Ishikawa (cell line): ENCODE measurements around the gene MYO18A.

ENCODE experiments used
- CEBPB ChIP-seq: IDR thresholded peaks from 2 replicates; pipeline ENCODE4 v1.6.1; 2012
- CREB1 ChIP-seq: IDR thresholded peaks from 2 replicates; pipeline ENCODE4 v1.6.1; 2012; ENCODE audit warnings: low read depth
- EGR1 ChIP-seq: IDR thresholded peaks from 2 replicates; pipeline ENCODE4 v1.6.1; 2012
- EP300 ChIP-seq: IDR thresholded peaks from 2 replicates; pipeline ENCODE4 v1.6.1; 2012; ENCODE audit warnings: borderline replicate concordance
- FOXM1 ChIP-seq: IDR thresholded peaks from 2 replicates; pipeline ENCODE4 v1.6.1; 2012; ENCODE audit warnings: low read depth, borderline replicate concordance
- MAX ChIP-seq: IDR thresholded peaks from 2 replicates; pipeline ENCODE4 v1.6.1; 2012
- NFIC ChIP-seq: IDR thresholded peaks from 2 replicates; pipeline ENCODE4 v1.6.1; 2012
- RAD21 ChIP-seq: IDR thresholded peaks from 2 replicates; pipeline ENCODE4 v1.6.1; 2012; ENCODE audit warnings: low read depth
- REST ChIP-seq: IDR thresholded peaks from 2 replicates; pipeline ENCODE4 v1.6.1; 2012; ENCODE audit warnings: low read depth, mild to moderate bottlenecking
- TAF1 ChIP-seq: IDR thresholded peaks from 2 replicates; pipeline ENCODE4 v1.6.1; 2012; ENCODE audit warnings: low read depth, mild to moderate bottlenecking
- TCF12 ChIP-seq: IDR thresholded peaks from 2 replicates; pipeline ENCODE4 v1.6.1; 2012; ENCODE audit warnings: low read depth
- TEAD4 ChIP-seq: IDR thresholded peaks from 2 replicates; pipeline ENCODE4 v1.6.1; 2012
- YY1 ChIP-seq: IDR thresholded peaks from 2 replicates; pipeline ENCODE4 v1.6.1; 2012; ENCODE audit warnings: low read depth
- ZBTB7A ChIP-seq: IDR thresholded peaks from 2 replicates; pipeline ENCODE4 v1.6.1; 2012; ENCODE audit warnings: low read depth
- TF ChIP-seq, protein P1 (sequence below): IDR thresholded peaks from 2 replicates; pipeline ENCODE4 v1.6.1; 2012

MYO18A gene

DNA sequence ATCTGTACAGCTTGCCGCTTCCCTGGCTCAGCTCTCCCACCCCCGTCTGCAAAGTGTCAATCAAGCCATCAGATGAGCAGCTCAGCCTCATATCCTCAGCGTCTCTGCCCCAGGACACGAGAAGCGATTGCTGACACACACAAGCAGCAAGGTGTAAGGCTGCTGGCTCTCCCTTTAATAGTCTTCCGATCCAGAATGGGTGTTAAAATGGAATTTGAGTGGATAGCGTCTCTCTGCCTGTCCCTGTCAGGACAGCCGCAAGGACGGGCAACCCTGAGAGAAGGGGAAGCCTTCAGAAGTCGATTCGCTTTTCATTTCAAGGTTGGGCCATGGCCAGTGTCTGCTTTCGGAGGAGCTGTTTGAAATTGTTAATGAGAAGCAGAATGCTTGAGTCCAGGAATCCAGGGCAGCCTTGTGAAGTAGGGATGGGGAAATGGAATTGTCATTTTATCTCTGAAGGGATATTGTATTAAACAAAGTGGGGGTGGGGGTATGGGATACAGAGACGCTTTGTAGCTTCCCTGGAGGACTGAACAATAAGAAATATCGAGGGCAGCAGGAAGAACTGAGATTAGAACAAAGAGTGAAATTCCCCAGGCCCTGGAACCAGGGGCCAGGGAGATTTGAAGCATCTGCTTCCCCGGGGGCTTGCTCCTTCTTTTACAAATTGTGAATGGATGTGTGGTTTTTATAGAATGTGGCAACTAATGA is 142.0 kb downstream of the MYO18A start:
- no peak for TF ChIP-seq TEAD4
- TF ChIP-seq, protein P1, sequence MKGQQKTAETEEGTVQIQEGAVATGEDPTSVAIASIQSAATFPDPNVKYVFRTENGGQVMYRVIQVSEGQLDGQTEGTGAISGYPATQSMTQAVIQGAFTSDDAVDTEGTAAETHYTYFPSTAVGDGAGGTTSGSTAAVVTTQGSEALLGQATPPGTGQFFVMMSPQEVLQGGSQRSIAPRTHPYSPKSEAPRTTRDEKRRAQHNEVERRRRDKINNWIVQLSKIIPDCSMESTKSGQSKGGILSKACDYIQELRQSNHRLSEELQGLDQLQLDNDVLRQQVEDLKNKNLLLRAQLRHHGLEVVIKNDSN: no peak
- no peak for TF ChIP-seq CEBPB
- no peak for TF ChIP-seq YY1
- TF ChIP-seq ZBTB7A: no peak

DNA sequence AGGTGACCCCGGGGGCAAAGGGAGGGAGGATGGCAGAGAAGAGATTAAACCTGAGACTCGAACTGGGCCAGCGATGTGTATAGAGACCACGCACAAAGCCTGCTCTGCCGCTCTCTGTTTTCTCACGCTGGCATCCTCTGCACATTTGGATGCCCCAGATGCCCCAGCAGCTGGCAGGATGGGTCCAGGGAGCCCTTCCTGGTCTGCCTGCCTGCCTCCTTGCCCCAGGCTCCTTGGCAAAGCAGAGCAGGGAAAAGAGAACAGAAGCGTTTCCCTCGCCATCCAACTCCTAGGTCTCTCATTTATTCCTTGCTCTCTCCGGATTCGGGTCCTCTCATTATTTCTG is 142.5 kb downstream of the MYO18A start:
- TF ChIP-seq, protein P1: no peak
- TF ChIP-seq MAX (no peak), TEAD4 (no peak), CREB1 (no peak), RAD21 (no peak), EGR1 (no peak), NFIC (no peak), YY1 (no peak), FOXM1 (no peak), ZBTB7A (no peak), TAF1 (no peak), TCF12 (no peak), CEBPB (no peak), EP300 (no peak), REST (no peak)

GRCh38 chr17:29036584-29036983 is 143.6 kb downstream of the MYO18A start:
- TF ChIP-seq REST (no peak), ZBTB7A (no peak), RAD21 (peak; percentile 42; the same call in 1 of the 2 replicates), EP300 (no peak)

- TF ChIP-seq MAX (no peak), ZBTB7A (no peak), REST (no peak), EGR1 (no peak), FOXM1 (no peak), TAF1 (no peak), RAD21 (no peak), EP300 (no peak), TCF12 (no peak), YY1 (no peak), CREB1 (no peak), NFIC (no peak), TEAD4 (no peak)
- TF ChIP-seq, protein P1: no peak
Observed at GRCh38 chr17:29034510-29034909, 145.7 kb downstream of the MYO18A start.
